ENCODE data around the gene CBX2.
"Not testable (repeated sequence)": the region's sequence is repeated elsewhere in the genome, so short reads cannot be mapped to it uniquely, and the experiment has no call there.

CBX2 gene

DNA sequence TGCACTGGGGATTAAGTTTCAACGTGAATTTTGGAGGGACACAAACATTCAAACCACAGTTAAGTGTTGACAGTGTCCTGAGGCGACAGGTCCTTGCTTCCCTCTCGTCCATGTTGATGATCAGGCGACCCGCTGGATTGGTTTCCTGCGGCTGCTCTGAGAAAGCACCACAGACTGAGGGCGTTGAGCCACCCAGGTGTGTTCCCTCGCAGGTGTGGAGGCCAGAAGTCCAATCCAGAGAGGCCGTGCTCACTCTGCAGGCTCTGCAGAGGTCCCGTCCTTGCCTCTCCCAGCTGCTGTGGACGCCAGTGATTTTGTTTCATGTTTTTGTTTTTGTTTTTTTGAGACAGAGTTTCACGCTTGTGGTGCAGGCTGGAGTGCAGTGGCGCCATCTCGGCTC, 22.4 kb upstream of the CBX2 start:
- H3K4me3 ChIP-seq (ENCODE audit: low read depth, low read length) = no peak overlapping the region
- peaks cover 3% of the 10 kb centered on the region; the same call in 1 of the 2 replicates for H3K27me3 ChIP-seq (ENCODE audit: control insufficient read depth, insufficient read depth, low read length)
- no peak overlapping the region for H3K9ac ChIP-seq (ENCODE audit: low read depth, low read length)
- H3K36me3 ChIP-seq (ENCODE audit: control insufficient read depth, insufficient read depth, low read length) = no peaks in the 10 kb centered on the region
- no peaks in the 10 kb centered on the region for H3K4me1 ChIP-seq (ENCODE audit: control insufficient read depth, insufficient read depth, low read length)
- H3K27ac ChIP-seq (ENCODE audit: low read depth, low read length) = no peak overlapping the region
- no peaks in the 10 kb centered on the region for H3K9me3 ChIP-seq (ENCODE audit: control insufficient read depth, insufficient read depth, low read length)

DNA sequence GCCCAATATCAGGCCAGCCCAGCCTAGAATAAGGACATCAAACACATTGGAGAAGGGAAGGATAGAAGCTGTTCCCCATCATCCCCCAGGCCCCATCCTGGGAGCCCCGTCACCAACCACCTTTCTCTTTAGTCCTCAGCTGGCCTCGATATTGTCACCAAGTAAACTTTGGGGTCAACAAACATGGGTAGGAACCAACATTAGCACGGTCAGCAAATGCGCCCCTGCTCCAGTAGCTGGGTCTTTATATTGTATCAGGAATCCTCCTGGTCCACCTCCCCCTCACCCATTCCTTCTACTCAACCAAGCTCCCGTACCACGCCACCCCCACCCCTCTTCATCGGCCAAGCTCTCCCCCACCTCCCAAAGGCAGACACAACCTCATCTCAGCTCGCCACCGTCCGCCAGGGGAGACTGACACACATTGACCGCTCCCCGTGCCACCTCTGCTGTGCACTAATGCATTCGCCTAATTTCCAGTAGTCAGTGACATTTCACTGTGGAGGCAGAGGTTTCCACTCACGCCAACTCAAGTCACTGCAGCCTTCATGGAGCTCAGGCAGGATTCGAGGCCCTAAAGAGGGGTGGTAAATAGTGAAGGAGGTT, 20.7 kb upstream of the CBX2 start:
- no peaks in the 10 kb centered on the region for H3K36me3 ChIP-seq (ENCODE audit: control insufficient read depth, insufficient read depth, low read length)
- no peak overlapping the region for H3K4me3 ChIP-seq (ENCODE audit: low read depth, low read length)
- H3K9ac ChIP-seq (ENCODE audit: low read depth, low read length) = no peak overlapping the region
- no peaks in the 10 kb centered on the region for H3K9me3 ChIP-seq (ENCODE audit: control insufficient read depth, insufficient read depth, low read length)
- no peaks in the 10 kb centered on the region for H3K27me3 ChIP-seq (ENCODE audit: control insufficient read depth, insufficient read depth, low read length)
- no peak overlapping the region for H3K27ac ChIP-seq (ENCODE audit: low read depth, low read length)
- no peaks in the 10 kb centered on the region for H3K4me1 ChIP-seq (ENCODE audit: control insufficient read depth, insufficient read depth, low read length)

DNA sequence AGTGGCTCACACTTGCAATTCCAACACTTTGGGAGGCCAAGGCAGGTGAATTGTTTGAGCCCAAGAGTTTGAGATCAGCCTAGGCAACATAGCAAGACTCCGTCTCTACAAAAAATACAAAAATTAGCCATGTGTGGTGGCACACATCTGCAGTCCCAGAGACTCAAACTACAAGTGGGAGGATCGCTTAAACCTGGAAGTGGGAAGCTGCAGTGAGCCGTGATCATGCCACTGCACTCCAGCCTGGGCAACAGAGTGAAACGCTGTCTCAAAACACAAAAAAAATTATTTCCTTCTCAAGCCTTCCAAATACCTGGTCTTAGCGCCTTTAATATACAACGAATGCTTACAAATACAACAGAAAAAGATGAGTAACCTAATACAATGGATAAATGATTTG, 19.7 kb upstream of the CBX2 start:
- H3K9ac ChIP-seq (ENCODE audit: low read depth, low read length) = no peak overlapping the region
- H3K27ac ChIP-seq (ENCODE audit: low read depth, low read length) = no peak overlapping the region
- no peaks in the 10 kb centered on the region for H3K36me3 ChIP-seq (ENCODE audit: control insufficient read depth, insufficient read depth, low read length)
- no peaks in the 10 kb centered on the region for H3K9me3 ChIP-seq (ENCODE audit: control insufficient read depth, insufficient read depth, low read length)
- H3K4me1 ChIP-seq (ENCODE audit: control insufficient read depth, insufficient read depth, low read length) = no peaks in the 10 kb centered on the region
- no peaks in the 10 kb centered on the region for H3K27me3 ChIP-seq (ENCODE audit: control insufficient read depth, insufficient read depth, low read length)
- no peak overlapping the region for H3K4me3 ChIP-seq (ENCODE audit: low read depth, low read length)

DNA sequence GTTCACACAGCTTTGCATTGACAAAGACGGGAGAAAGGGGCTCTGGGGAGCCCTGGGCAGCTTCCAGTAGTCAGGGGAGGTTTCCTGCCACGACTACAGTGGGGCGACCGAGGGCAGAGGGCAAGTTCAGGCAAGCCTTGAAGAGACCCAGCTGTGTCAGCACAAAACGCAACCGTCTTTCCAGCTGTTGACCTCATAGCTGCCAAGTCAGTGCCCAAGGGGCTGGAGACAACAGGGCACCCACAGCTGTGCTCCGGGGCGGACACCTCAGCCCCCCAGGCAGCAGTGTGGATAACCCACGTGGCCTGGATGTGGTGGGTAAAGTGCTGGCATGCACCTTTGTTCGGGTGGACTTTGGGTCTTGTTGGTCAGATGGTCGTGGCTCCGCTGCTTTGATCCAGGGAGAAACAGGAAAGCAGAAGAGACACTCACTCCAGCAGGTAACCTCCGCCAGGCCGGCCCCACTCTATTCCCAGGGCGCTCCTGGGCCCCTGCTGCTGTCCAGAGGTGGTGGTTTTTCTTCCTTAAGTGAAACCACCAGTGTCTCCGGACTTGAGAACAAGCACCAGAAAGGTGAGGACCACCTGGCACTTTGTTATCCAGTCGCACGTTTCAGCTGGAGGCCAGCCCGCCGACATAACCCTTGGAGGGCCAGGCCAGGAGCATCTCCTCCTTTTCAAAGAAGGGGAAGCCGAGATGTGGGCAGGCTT, 17.6 kb upstream of the CBX2 start:
- no peak overlapping the region for H3K27ac ChIP-seq (ENCODE audit: low read depth, low read length)

DNA sequence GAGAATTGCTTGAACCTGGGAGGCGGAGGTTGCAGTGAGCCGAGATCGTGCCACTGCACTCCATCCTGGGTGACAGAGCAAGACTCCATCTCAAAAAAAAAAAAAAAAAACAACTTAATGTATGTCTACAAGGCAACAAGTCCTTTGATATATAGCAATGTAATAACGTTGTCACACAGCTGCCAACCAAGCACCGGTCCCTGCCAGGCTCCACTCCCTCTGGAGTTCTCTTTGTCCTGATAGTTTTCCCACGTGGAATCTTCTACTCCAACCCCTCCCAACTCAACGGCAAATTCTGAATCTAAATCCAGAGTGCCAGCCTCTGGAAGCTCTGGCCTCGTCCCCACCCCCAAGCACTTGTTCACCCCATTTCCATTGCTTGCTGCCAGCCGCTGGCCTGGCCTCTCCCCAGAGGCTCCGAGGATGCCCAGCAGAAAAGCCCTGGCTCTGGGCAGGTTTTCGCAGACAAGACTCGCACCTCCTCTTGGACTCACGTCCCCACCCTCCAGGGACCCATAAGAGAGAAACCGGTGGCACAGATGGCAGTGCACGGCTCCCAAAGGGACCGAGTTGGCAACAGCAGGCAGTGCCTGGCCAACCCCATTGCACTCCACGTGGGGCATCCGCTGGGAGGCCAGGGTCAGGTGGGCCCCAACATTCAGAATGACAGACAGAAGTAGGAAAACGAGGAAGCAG, 15.9 kb upstream of the CBX2 start:
- Histone ChIP-seq H3K27me3 (ENCODE audit: control insufficient read depth, insufficient read depth, low read length) (no peaks in the 10 kb centered on the region), H3K4me1 (ENCODE audit: control insufficient read depth, insufficient read depth, low read length) (no peaks in the 10 kb centered on the region), H3K4me3 (ENCODE audit: low read depth, low read length) (no peak overlapping the region), H3K9ac (ENCODE audit: low read depth, low read length) (no peak overlapping the region), H3K9me3 (ENCODE audit: control insufficient read depth, insufficient read depth, low read length) (no peaks in the 10 kb centered on the region), H3K36me3 (ENCODE audit: control insufficient read depth, insufficient read depth, low read length) (no peaks in the 10 kb centered on the region), H3K27ac (ENCODE audit: low read depth, low read length) (no peak overlapping the region)

More for the DNA sequence above, 17.6 kb upstream of the CBX2 start:
- no peaks in the 10 kb centered on the region for H3K36me3 ChIP-seq (ENCODE audit: control insufficient read depth, insufficient read depth, low read length)
- no peaks in the 10 kb centered on the region for H3K27me3 ChIP-seq (ENCODE audit: control insufficient read depth, insufficient read depth, low read length)
- no peaks in the 10 kb centered on the region for H3K4me1 ChIP-seq (ENCODE audit: control insufficient read depth, insufficient read depth, low read length)
- no peak overlapping the region for H3K4me3 ChIP-seq (ENCODE audit: low read depth, low read length)
- H3K9ac ChIP-seq (ENCODE audit: low read depth, low read length) = no peak overlapping the region
- no peaks in the 10 kb centered on the region for H3K9me3 ChIP-seq (ENCODE audit: control insufficient read depth, insufficient read depth, low read length)

DNA sequence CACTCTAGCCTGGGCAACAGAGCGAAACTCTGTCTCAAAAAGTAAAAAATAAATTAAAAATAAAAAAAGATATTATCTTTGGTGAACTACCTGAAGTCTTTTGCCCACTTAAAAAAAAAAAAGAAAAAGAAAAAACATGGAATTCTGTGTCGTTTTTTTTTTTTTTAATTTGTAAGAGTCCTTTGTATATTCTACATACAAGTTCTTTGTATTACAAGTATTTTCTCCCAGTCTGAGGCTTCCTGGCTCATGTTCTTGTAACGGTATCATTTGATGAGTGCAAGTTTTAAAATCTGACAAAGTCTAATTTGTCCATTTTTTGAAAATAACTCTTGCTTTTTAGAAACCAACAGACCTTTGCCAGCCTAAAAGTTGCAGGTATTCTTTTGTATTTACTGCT, 12.2 kb upstream of the CBX2 start:
- Histone ChIP-seq H3K9ac (ENCODE audit: low read depth, low read length) (no peak overlapping the region), H3K4me1 (ENCODE audit: control insufficient read depth, insufficient read depth, low read length) (no peaks in the 10 kb centered on the region), H3K36me3 (ENCODE audit: control insufficient read depth, insufficient read depth, low read length) (no peaks in the 10 kb centered on the region), H3K27ac (ENCODE audit: low read depth, low read length) (no peak overlapping the region), H3K27me3 (ENCODE audit: control insufficient read depth, insufficient read depth, low read length) (no peaks in the 10 kb centered on the region), H3K4me3 (ENCODE audit: low read depth, low read length) (no peak overlapping the region), H3K9me3 (ENCODE audit: control insufficient read depth, insufficient read depth, low read length) (no peaks in the 10 kb centered on the region)

DNA sequence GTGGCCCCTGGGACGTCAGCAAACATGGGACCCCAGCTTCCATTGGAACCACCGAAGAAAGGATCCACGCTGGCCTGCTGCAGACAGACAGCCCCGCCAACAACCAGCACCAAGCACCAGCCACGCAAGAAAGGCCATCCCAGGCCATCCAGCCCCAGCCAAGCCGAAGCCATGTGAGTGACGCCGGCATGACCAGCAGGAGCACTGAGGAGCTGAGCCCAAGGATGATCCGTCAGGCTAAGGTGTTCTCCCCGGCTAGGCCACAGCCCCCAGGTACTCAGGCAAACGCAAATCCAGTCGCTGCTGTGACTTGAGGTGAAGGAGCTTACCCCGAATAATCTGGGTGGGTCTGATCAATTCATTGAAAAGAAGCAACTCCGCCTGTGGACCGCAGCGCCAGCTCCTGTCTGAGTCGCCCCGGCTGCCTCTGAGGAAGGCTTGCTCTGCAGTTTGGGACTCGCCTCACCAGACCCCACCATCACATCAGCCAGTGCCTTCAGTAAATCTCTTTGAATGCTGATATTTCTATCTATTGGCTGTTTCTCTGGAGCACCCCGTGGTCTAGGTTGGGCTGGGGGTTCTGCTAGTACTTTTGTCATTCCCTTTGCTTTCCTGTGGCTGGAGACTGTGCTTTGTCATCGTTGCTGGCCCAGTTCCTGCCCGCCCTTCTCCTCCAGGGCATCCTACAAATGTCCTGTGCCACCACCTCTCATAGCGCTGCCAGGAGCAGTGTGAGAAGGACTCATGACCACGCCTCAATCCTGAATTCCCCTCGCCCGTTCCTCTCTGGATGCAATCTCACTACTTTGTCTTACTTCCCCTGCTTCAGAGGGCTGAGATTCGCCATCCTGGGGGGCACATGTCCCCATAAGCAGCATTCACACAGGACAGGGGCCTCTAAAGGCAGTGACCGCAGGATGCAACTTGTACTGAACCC, 8.1 kb upstream of the CBX2 start:
- Histone ChIP-seq H3K9me3 (ENCODE audit: control insufficient read depth, insufficient read depth, low read length) (no peaks in the 10 kb centered on the region), H3K4me3 (ENCODE audit: low read depth, low read length) (no peak overlapping the region), H3K36me3 (ENCODE audit: control insufficient read depth, insufficient read depth, low read length) (no peaks in the 10 kb centered on the region), H3K27ac (ENCODE audit: low read depth, low read length) (no peak overlapping the region), H3K9ac (ENCODE audit: low read depth, low read length) (no peak overlapping the region), H3K4me1 (ENCODE audit: control insufficient read depth, insufficient read depth, low read length) (no peaks in the 10 kb centered on the region), H3K27me3 (ENCODE audit: control insufficient read depth, insufficient read depth, low read length) (no peaks in the 10 kb centered on the region)

DNA sequence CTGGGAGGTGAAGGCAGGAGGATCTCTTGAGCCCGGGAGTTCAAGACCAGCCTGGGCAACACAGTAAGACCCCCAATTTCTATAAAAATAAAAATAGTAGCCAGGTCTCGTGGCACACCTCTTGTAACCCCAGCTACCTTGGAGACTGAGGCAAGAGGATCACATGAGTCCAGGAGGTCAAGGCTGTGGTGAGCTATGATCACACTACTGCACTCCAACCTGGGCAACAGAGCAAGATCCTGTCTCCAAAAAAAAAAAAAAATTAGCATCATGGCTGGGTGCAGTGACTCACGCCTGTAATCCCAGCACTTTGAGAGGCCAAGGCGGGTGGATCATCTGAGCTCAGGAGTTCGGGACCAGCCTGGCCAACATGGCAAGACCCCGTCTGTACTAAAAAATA, 6.7 kb upstream of the CBX2 start:
- Histone ChIP-seq H3K36me3 (ENCODE audit: control insufficient read depth, insufficient read depth, low read length) (no peaks in the 10 kb centered on the region), H3K9me3 (ENCODE audit: control insufficient read depth, insufficient read depth, low read length) (no peaks in the 10 kb centered on the region), H3K4me3 (ENCODE audit: low read depth, low read length) (no peak overlapping the region), H3K27ac (ENCODE audit: low read depth, low read length) (no peak overlapping the region), H3K4me1 (ENCODE audit: control insufficient read depth, insufficient read depth, low read length) (peaks cover 9% of the 10 kb centered on the region), H3K27me3 (ENCODE audit: control insufficient read depth, insufficient read depth, low read length) (peaks cover 9% of the 10 kb centered on the region), H3K9ac (ENCODE audit: low read depth, low read length) (no peak overlapping the region)

DNA sequence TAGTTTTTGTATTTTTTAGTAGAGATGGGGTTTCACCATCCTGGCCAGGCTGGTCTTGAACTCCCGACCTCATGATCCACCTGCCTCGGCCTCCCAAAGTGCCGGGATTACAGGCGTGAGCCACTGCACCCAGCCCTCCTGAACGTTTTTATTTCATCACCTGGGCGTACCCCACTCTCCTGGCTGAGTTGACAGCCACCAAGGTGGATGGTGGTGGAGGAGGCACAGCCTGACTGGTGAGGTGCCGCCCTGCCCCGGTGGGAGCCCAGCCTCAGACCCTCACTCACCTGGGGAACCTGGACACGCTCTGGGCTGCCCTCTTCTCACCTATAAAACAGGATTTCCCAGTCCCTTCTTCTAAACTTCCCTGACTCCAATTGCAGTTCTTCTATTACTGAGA, 5.2 kb upstream of the CBX2 start:
- H3K36me3 ChIP-seq (ENCODE audit: control insufficient read depth, insufficient read depth, low read length); H3K9me3 ChIP-seq (ENCODE audit: control insufficient read depth, insufficient read depth, low read length); H3K9ac ChIP-seq (ENCODE audit: low read depth, low read length); H3K27me3 ChIP-seq (ENCODE audit: control insufficient read depth, insufficient read depth, low read length); H3K27ac ChIP-seq (ENCODE audit: low read depth, low read length); H3K4me3 ChIP-seq (ENCODE audit: low read depth, low read length): not testable (repeated sequence)
- H3K4me1 ChIP-seq (ENCODE audit: control insufficient read depth, insufficient read depth, low read length) = peaks cover 20% of the 10 kb centered on the region

DNA sequence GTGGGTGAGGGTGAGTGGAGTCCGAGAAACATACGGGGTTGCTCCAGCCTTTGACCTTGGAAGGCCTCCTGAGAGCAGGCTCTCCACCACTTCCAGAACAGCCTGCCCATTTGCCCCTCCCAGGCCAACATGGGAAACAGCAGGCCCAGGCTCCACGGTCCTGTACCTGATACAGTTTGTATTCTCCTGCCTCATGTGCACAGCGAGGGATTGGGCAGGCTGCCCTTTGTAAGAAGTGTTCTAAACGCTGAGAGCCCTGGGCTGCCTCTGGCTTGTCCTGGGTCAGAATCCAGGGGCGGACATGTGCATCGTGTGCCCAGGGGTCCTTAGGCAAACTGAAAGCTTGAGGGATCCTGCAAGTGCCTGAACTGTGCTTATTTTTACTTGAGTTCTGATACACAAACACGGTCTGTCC, 3.4 kb upstream of the CBX2 start:
- no peak overlapping the region for H3K9ac ChIP-seq (ENCODE audit: low read depth, low read length)
- peaks cover 4% of the 10 kb centered on the region for H3K36me3 ChIP-seq (ENCODE audit: control insufficient read depth, insufficient read depth, low read length)
- H3K27me3 ChIP-seq (ENCODE audit: control insufficient read depth, insufficient read depth, low read length) = peaks cover 9% of the 10 kb centered on the region
- H3K4me3 ChIP-seq (ENCODE audit: low read depth, low read length) = no peak overlapping the region
- no peaks in the 10 kb centered on the region for H3K9me3 ChIP-seq (ENCODE audit: control insufficient read depth, insufficient read depth, low read length)
- no peak overlapping the region for H3K27ac ChIP-seq (ENCODE audit: low read depth, low read length)
- peaks cover 23% of the 10 kb centered on the region for H3K4me1 ChIP-seq (ENCODE audit: control insufficient read depth, insufficient read depth, low read length)
